NCI-H2227 (cell line): ENCODE data around the gene S100A11.

Experiments
- DNase-seq: peaks from one replicate; lab custom pipeline; 2025; ENCODE audit not compliant: unreplicated experiment; lab: John Stamatoyannopoulos, UW

The S100A11 gene

GRCh38 chr1:152039886-152040285, 3.1 kb upstream of the S100A11 start:
- no peak for DNase-seq

DNA sequence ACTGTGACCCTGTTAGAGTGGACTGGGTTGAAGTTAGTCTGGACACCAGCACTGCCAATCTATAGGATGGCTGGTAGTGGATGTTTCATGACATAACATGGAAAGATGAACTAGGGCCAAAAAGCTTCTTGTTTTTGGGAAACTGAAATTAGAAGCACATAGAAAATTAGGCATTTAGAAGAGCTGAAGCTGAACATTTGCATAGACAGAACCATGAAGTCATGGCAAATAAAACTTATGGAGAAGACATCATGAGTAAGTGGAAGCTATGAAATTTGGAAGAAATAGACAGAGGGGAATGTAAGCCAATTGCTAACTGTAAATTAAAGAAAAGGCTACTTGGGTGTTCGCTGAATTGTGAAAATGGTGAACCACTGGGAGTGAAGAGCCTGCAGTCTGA, 2.7 kb upstream of the S100A11 start:
- no peak for DNase-seq

DNA sequence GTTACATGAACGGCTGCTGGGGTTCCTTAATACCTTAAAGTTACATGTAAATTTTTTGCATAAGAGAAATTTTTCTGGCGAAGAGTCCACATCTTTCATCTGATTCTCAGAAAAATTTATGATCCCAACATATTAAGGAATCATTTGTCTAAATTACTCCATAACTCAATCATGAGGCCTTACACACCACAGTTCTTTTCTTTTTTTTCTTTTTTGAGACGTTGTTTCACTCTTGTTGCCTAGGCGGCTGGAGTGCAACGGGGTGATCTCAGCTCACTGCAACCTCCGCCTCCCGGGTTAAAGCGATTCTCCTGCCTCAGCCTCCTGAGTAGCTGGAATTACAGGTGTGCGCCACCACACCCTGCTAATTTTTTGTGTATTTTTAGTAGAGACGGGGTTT, 2.1 kb upstream of the S100A11 start:
- DNase-seq = no peak

- no peak for DNase-seq
Measured at GRCh38 chr1:152035539-152036266, 1.1 kb downstream of the S100A11 start.

DNA sequence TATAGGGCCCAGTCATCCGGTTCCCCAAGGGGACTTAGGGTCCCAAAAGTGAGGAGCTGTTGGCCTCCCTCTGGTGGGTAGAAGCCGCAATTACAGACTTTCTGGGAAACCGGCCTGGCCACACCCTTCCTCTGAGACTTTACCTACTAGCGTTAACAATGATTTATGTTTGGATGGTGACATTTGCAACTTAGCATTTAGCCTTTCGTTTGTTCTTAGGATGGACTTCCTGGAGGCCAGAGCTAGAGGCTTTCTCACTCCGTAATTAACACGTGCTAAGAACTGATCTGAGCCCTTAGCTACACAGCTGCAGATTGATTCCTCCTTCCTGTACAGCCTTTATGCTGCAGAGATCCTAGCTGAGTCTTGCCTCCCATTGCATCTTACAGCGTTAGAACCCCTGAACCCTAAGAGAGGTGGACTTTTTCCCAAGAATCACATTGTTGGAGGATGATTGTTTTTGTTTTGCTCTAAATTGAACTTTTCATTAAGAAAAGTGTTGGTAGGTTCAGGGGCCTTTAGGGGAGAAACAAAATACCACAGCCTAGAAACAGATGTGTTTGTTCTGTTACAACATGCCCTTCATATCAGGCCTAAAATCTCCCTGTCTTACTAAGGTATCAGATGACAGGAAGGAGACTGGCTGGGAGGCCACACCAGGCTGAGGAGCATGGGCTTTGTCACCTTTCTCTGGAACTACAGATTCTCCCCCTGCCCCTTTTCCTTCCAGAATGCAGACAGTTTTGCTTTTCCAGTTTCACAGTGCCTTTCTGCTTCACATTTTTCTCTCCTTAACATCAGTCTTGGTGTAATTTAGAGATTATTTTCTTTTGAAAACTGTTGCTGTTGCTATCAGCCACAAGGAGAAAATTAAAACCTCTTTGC, 1.9 kb downstream of the S100A11 start:
- peak; percentile 4 for DNase-seq

DNA sequence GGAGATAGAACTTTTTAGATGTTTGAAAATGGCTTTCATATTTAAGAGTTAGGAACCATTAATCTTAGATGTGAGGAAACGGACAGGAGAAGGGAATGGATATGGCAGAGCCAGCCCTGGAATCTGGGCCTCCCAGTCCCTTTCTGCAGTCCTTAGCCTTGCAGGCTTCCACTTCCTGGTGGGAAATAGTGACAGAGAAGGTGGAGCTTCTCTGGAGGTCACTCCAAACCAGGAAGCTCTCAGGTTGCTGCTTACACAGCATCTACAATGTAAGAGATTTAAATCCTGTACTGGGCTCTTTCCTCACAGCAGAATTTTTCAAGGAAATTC, 2.5 kb downstream of the S100A11 start:
- DNase-seq = no peak

DNA sequence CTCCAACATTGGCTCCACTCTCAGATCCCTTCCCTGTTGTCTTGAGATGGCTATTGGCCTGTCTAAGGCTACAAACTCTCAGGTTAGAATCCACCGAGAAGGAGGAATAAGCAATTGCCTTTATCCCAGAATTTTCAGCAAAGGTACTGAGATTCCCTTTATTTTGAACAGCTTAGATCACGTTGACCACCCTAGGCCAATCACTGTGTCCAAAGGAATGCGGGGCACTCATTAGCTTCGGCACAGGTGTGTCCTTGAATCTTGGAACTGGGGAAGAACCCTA, 6.9 kb downstream of the S100A11 start:
- no peak for DNase-seq

- no peak for DNase-seq
Measured at GRCh38 chr1:152029144-152029928, 7.5 kb downstream of the S100A11 start.

DNA sequence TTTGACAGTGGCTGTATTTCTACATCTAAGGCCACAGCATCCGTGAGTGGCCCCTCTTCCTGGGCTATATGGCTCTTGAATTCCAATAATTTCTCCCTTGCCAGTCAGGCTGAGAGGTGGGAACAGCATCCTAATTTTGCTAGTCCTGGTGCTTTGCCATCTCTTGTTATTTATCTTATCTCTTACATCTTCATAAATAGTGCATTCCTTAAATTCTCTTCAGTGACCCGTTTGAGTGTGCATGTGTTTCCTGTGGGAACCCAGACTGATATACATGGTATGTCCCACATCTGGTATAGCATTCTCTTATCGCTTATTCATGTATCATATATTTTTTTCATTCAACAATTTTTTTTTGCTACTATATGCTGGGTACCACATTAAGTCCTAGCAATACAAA, 9.9 kb downstream of the S100A11 start:
- no peak for DNase-seq

GRCh38 chr1:152024223-152024622, 12.6 kb downstream of the S100A11 start:
- DNase-seq = no peak

- no peak for DNase-seq
Measured at GRCh38 chr1:152023221-152023620, 13.6 kb downstream of the S100A11 start.

- DNase-seq = no peak
Measured at GRCh38 chr1:152022474-152022873, 14.3 kb downstream of the S100A11 start.

DNA sequence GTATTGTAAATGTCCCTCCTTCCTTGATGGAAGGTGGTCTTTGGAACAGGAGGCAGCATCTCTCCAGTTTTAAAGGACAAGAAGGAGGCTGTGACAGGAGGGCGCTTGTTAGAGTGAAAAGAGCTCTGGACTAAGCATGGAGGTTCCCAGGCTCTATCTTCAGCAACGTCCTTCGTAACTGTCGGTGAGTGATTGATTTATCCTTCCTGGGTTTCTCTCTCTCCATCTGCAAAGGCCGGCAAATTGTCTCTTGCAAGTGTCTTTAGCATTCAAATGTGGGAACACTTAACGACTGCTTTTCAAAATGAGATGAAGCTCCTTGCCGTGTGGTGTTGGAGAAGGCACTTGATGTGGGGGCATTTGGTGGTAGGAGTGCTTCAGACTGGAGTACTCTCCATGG, 15.2 kb downstream of the S100A11 start:
- no peak for DNase-seq

DNA sequence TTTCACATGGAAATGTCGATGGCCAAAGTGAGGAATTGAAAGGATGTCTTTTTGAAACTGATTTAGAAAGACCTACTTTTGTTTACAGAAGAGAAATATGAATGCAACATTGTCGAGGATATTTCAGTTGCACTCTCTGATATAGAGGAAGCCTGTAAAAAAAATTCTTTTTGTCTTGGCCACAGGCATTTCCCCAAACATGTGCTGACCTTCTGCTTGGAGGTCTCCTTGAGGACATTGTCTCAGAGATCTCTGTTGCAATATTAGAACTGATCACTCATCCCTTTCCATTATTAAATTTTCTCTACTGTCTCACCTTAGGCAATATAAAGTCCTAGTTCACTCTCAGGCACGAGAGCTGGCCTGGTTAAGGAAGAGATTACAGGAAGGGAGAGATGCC, 16.0 kb downstream of the S100A11 start:
- no peak for DNase-seq

DNA sequence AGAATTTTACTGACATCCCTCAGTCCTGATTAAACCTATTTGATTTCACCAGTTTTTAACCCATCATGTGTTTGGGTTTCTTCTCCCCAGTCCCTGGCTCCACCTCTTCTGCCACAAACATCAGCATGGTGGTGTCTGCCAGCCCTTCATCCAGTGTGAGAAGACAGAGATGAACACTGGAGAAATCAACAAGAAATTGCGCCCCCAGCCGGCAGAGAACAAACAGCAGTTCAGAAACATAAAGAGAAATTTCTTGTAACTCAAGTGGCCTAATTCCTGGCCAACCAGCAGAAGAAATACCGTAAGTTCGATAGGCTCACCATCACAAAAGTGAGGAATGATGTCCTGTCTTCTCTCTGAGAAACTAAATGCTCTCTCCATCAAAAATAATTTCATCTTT, 18.3 kb downstream of the S100A11 start:
- DNase-seq = no peak

DNA sequence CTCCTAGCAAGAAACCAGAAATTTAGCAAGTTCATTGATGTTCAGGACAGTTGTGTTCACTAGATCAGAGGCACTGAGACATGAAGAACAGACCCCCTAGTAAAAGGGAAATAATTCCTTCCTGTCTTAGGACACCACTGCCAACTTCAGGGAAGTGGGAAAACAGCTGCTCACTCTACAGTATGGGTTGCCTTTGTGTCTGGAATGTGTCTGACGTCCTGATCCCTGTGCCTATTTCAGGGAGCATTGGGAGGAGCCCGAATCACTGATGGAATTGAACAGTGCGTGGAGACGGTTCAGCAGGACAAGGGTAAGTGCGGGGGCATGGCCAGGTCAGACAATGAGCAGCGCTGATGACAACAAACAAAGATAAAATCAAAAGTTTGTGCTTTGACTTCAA, 21.0 kb downstream of the S100A11 start:
- no peak for DNase-seq

GRCh38 chr1:152014943-152015342, 21.9 kb downstream of the S100A11 start:
- no peak for DNase-seq

GRCh38 chr1:152013664-152014237, 23.1 kb downstream of the S100A11 start:
- DNase-seq = no peak

DNA sequence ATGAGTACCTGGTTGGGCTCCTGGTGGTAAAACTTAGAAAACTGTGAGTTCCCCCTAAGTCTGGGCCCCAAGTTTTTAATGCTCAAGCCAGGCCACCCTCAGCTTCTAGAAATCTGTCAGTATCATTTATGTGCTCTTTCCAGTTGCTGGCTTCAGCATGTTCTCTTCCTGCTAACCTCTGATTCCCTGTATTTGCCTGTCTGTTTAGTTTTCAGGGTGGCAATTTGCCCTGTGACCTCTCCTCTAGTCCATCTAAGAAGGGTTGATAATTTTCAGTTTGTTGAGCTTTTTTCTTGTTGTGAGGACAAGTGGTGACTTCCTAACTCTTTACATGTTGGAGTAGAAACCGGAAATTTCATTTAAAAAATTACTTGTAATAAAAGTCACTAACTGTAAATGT, 27.1 kb downstream of the S100A11 start:
- DNase-seq = no peak

GRCh38 chr1:152007047-152007446, 29.8 kb downstream of the S100A11 start:
- no peak for DNase-seq

GRCh38 chr1:152005360-152005912, 31.4 kb downstream of the S100A11 start:
- no peak for DNase-seq
